ENCODE data around the gene SASH1.

DNA sequence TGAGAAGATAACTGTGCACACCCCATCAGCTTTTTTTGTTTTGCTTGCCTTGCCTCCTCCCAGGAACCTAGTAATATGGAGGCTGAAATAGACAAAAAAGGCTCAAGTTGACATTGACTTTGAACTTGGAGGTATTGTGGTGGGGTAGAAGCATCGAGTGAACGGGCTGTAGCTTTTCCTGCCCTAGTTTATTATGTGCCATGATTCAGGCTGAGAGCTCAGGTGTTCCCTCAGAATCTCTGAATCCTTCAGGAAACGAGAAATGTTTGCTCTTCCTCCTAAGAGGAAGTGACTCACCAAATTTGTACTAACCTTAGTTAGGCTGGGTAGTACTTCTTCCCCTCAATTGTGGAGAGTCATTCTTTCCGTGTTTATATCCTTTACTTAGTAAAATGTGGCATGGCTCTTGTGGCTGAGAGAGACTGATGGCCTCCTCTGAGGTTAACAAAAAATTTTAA lies 98.8 kb downstream of the SASH1 start:
- TF ChIP-seq, protein P1, sequence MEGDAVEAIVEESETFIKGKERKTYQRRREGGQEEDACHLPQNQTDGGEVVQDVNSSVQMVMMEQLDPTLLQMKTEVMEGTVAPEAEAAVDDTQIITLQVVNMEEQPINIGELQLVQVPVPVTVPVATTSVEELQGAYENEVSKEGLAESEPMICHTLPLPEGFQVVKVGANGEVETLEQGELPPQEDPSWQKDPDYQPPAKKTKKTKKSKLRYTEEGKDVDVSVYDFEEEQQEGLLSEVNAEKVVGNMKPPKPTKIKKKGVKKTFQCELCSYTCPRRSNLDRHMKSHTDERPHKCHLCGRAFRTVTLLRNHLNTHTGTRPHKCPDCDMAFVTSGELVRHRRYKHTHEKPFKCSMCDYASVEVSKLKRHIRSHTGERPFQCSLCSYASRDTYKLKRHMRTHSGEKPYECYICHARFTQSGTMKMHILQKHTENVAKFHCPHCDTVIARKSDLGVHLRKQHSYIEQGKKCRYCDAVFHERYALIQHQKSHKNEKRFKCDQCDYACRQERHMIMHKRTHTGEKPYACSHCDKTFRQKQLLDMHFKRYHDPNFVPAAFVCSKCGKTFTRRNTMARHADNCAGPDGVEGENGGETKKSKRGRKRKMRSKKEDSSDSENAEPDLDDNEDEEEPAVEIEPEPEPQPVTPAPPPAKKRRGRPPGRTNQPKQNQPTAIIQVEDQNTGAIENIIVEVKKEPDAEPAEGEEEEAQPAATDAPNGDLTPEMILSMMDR (IDR thresholded peaks at IDR 0.05): no peak
- TF ChIP-seq POLR2A (IDR thresholded peaks at IDR 0.05) (no peak), POLR2AphosphoS5 (IDR thresholded peaks at IDR 0.05) (no peak)
